IMR-90 (cell line): ENCODE measurements around the gene ATRAID. TPM values are rescaled to one million over a fixed set of nuclear protein-coding genes. Genes with fewer than 3 reads are reported as not detected.

Source experiments
- polyA plus RNA-seq, 3 experiments: library from polyadenylated mRNA; depleted of rRNA; stranded (reverse); fragments of >200 nt; gene quantifications; 2 replicates each; pipeline ENCODE4 v1.2.3, GENCODE V29; 2012; ENCODE audit warnings: low replicate concordance in 1 of 3
- total RNA-seq: library from RNA; depleted of rRNA; stranded (reverse); fragments of >200 nt; gene quantifications from 2 replicates; pipeline ENCODE4 v1.2.3, GENCODE V29; 2012; rRNA removed

The ATRAID gene
- total and polyA plus RNA-seq, 2 of the 4 experiments (the other 2 are of a cell fraction) = 138 to 173 TPM

Other genes starting within 250 kb of the ATRAID start
- gene MAPRE3, start 241.4 kb upstream of the ATRAID start, total RNA-seq = 1.8 and 2.5 TPM in 2 replicates
- gene MAPRE3, start 241.4 kb upstream of the ATRAID start, polyA plus RNA-seq (2012; rRNA removed) = 17.3 and 20.3 TPM in 2 replicates
- gene TMEM214, start 179.1 kb upstream of the ATRAID start, total RNA-seq = 31.7 and 32.1 TPM in 2 replicates
- gene TMEM214, start 179.1 kb upstream of the ATRAID start, polyA plus RNA-seq (2012; rRNA removed) = 121 and 132 TPM in 2 replicates
- 22.8 and 26.2 TPM in 2 replicates for gene AGBL5, start 160.4 kb upstream of the ATRAID start, total RNA-seq
- 19.0 and 21.1 TPM in 2 replicates for gene AGBL5, start 160.4 kb upstream of the ATRAID start, polyA plus RNA-seq (2012; rRNA removed)
- gene OST4, start 140.4 kb upstream of the ATRAID start, total RNA-seq = 196 and 386 TPM in 2 replicates
- gene OST4, start 140.4 kb upstream of the ATRAID start, polyA plus RNA-seq (2012; rRNA removed) = 806 and 1,337 TPM in 2 replicates
- gene EMILIN1, start 133.4 kb upstream of the ATRAID start, total RNA-seq = 26.5 and 27.8 TPM in 2 replicates
- 95.6 and 123 TPM in 2 replicates for gene EMILIN1, start 133.4 kb upstream of the ATRAID start, polyA plus RNA-seq (2012; rRNA removed)
- gene KHK, start 125.3 kb upstream of the ATRAID start, total RNA-seq = 0.56 and 0.72 TPM in 2 replicates
- 0.80 and 0.82 TPM in 2 replicates for gene KHK, start 125.3 kb upstream of the ATRAID start, polyA plus RNA-seq (2012; rRNA removed)
- gene CGREF1, start 92.9 kb upstream of the ATRAID start, total RNA-seq = 0.28 and 0.54 TPM in 2 replicates
- 1.3 TPM in 2 replicates for gene CGREF1, start 92.9 kb upstream of the ATRAID start, polyA plus RNA-seq (2012; rRNA removed)
- not detected in 2 replicates for gene ABHD1, start 88.2 kb upstream of the ATRAID start, total RNA-seq
- gene ABHD1, start 88.2 kb upstream of the ATRAID start, polyA plus RNA-seq (2012; rRNA removed) = 0.14 and 0.24 TPM in 2 replicates
- 36.1 and 38.9 TPM in 2 replicates for gene PREB, start 77.4 kb upstream of the ATRAID start, total RNA-seq
- gene PREB, start 77.4 kb upstream of the ATRAID start, polyA plus RNA-seq (2012; rRNA removed) = 49.0 and 52.2 TPM in 2 replicates
- gene PRR30, start 72.6 kb upstream of the ATRAID start, total RNA-seq = not detected in 2 replicates
- not detected in 2 replicates for gene PRR30, start 72.6 kb upstream of the ATRAID start, polyA plus RNA-seq (2012; rRNA removed)
- not detected in 2 replicates for gene TCF23, start 63.0 kb upstream of the ATRAID start, total RNA-seq
- gene TCF23, start 63.0 kb upstream of the ATRAID start, polyA plus RNA-seq (2012; rRNA removed) = not detected in 2 replicates
- gene SLC5A6, start 227 bp downstream of the ATRAID start, total RNA-seq = 34.2 and 38.6 TPM in 2 replicates
- 28.8 and 30.6 TPM in 2 replicates for gene SLC5A6, start 227 bp downstream of the ATRAID start, polyA plus RNA-seq (2012; rRNA removed)
- 12.9 and 17.8 TPM in 2 replicates for gene CAD, start 5.3 kb downstream of the ATRAID start, total RNA-seq
- gene CAD, start 5.3 kb downstream of the ATRAID start, polyA plus RNA-seq (2012; rRNA removed) = 38.7 and 45.8 TPM in 2 replicates
- gene SLC30A3, start 51.0 kb downstream of the ATRAID start, total RNA-seq = under 0.01 TPM in 1 of 2 replicates, not detected in the other
- 0.15 and 0.17 TPM in 2 replicates for gene SLC30A3, start 51.0 kb downstream of the ATRAID start, polyA plus RNA-seq (2012; rRNA removed)
- not detected in 2 replicates for gene DNAJC5G, start 63.4 kb downstream of the ATRAID start, total RNA-seq
- gene DNAJC5G, start 63.4 kb downstream of the ATRAID start, polyA plus RNA-seq (2012; rRNA removed) = not detected in 2 replicates
- gene TRIM54, start 70.4 kb downstream of the ATRAID start, total RNA-seq = under 0.01 TPM in 1 of 2 replicates, not detected in the other
- 0.07 and 0.15 TPM in 2 replicates for gene TRIM54, start 70.4 kb downstream of the ATRAID start, polyA plus RNA-seq (2012; rRNA removed)
- gene UCN, start 96.4 kb downstream of the ATRAID start, total RNA-seq = not detected in 2 replicates
- 0.22 and 0.30 TPM in 2 replicates for gene UCN, start 96.4 kb downstream of the ATRAID start, polyA plus RNA-seq (2012; rRNA removed)
- gene MPV17, start 111.1 kb downstream of the ATRAID start, total RNA-seq = 70.4 and 80.5 TPM in 2 replicates
- gene MPV17, start 111.1 kb downstream of the ATRAID start, polyA plus RNA-seq (2012; rRNA removed) = 160 and 164 TPM in 2 replicates
- 23.1 and 25.5 TPM in 2 replicates for gene GTF3C2, start 144.7 kb downstream of the ATRAID start, total RNA-seq
- 36.9 and 37.7 TPM in 2 replicates for gene GTF3C2, start 144.7 kb downstream of the ATRAID start, polyA plus RNA-seq (2012; rRNA removed)
- 47.9 and 48.9 TPM in 2 replicates for gene EIF2B4, start 158.3 kb downstream of the ATRAID start, total RNA-seq
- gene EIF2B4, start 158.3 kb downstream of the ATRAID start, polyA plus RNA-seq (2012; rRNA removed) = 40.3 and 43.8 TPM in 2 replicates
- 130 and 131 TPM in 2 replicates for gene SNX17, start 158.6 kb downstream of the ATRAID start, total RNA-seq
- gene SNX17, start 158.6 kb downstream of the ATRAID start, polyA plus RNA-seq (2012; rRNA removed) = 100.0 and 102 TPM in 2 replicates
- 3.1 and 3.4 TPM in 2 replicates for gene ZNF513, start 168.7 kb downstream of the ATRAID start, total RNA-seq
- 23.5 and 23.7 TPM in 2 replicates for gene ZNF513, start 168.7 kb downstream of the ATRAID start, polyA plus RNA-seq (2012; rRNA removed)
- gene PPM1G, start 197.6 kb downstream of the ATRAID start, total RNA-seq = 95.9 and 99.2 TPM in 2 replicates
- gene PPM1G, start 197.6 kb downstream of the ATRAID start, polyA plus RNA-seq (2012; rRNA removed) = 55.9 and 57.6 TPM in 2 replicates
- 107 and 120 TPM in 2 replicates for gene NRBP1, start 216.6 kb downstream of the ATRAID start, total RNA-seq
- 150 and 155 TPM in 2 replicates for gene NRBP1, start 216.6 kb downstream of the ATRAID start, polyA plus RNA-seq (2012; rRNA removed)
- not detected in 2 replicates for gene KRTCAP3, start 230.3 kb downstream of the ATRAID start, total RNA-seq
- 1.1 and 1.5 TPM in 2 replicates for gene KRTCAP3, start 230.3 kb downstream of the ATRAID start, polyA plus RNA-seq (2012; rRNA removed)